ENCODE data around the gene CALML5.
A peak's percentile ranks its signal among the peaks of the same experiment; 100 is the strongest.

CALML5 gene

DNA sequence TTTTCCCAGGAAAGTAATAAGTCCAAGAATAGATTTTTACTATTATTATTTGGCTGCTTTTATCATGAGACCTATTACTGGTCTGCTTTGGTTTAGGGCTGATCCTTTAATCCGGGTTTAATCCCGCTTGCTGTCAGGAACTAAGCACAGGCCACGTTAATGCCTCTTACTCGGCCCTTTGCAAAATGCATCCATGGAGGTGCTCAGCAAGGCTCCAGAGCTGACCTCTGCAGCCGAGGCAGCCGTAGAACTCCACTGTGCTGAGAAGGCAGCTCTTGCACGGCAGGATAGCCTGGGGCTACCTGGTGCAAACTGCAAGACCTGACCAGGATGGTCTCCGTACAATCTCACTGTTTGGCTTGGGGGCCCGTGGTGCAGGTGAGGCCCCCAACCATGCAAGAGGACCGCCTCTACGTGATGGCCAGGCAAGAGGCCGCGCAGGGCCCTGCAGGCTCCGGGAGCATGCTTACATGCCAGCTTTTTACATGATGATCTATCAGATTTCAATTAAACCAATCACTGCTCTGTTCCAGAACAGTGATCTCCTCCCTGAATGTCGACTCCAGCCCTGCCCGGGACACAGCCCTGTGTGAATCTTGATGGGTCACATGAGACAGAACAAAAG lies 15.0 kb upstream of the CALML5 start:
- no peak for DNase-seq

- no peak for DNase-seq
These were observed 13.7 kb upstream of the CALML5 start for GRCh38 chr10:5512881-5513612.

GRCh38 chr10:5512331-5512730 lies 13.0 kb upstream of the CALML5 start:
- DNase-seq = no peak

DNA sequence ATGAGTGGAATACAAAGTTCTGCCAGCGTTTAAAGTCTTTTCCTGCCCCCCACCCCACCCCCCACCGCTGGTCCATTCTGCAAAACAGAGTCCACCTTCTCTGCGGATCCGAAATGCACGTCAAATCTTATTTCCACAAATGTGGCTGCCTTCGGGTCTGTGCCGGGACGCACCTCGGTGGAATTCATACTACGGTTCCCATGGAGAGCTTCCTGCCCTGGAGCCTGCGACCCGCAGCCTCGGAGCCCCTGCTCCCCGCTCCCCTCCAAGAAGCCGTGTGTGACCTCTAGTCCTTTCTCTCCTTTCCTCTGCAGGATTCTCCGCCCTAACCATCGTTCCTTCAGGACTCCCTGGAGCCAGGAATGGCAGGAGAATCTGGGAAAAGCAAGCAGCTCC lies 12.5 kb upstream of the CALML5 start:
- DNase-seq = no peak

GRCh38 chr10:5511231-5511884 lies 12.0 kb upstream of the CALML5 start:
- DNase-seq = no peak

DNA sequence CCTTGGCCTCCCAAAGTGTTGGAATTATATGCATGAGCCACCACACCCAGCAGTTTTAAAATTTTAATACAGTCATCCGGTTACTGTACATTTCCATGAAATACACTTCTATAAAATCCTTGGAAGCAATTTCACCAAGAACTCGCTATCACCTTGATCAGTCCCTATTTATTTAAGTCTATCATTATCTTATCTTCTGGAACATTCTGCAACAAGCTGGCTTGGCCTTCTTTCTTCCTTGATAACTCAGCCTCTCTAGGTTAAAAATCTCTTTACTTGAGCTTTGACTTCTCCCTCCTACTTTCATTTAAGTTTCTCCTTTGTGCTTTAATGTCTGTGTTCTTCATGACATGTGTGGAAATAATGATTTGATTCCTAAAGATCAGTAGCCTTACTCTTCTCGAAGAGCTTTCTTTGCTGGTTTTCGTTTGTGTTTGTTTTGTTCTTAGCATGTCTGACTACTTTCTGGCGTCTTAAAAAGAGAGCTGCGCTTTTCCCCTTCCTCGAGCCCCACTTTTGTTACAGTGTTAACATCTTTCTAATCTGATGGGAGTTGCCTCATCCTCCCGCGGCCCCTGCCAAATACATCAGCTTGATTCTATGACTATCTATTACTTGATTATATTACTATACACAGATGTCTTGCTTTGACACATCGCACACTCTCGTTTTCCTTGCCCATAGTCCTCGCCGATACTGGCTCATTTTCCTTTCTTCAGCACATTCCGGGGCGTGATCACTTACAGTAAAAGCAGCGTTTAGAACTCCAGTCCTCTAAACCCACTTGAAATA lies 11.1 kb upstream of the CALML5 start:
- DNase-seq = no peak

DNA sequence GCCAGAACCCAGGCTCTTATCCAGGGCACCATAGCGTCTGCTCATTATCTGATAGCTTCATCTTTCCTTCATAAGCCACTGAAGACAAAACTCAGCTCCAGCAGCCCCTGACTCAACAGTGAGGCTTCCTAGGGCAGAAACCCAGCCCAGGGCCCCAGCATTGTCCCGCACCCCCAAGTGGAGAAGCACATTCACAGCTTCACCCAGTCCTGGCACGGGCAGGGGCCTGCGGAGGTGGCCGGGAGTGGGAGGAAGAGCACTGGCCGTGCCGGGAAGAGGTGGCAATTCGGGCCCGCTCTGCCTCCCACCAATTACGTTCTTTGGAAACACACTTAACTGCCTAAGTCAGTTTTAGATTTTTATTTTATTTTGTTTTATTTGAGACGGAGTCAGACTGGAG lies 10.3 kb upstream of the CALML5 start:
- DNase-seq = no peak

DNA sequence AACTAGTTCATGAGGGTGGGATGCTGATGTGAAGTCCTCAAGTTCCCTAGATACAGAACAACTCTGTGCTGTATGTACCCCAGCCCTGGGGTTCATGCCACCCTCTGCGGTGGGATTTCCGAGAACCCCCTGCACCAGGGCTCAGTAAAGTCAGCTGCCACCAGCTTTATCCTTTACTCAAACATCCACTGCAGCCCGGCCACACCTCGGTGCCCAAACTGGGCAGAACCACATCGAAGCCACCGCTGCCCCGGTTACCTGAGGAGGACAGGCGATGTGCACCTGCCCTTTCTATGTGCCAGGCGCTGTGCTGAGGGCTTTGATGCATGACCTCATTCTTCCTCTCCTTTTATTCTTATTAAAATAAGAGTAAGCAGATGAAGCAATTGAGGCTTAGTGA lies 9.9 kb upstream of the CALML5 start:
- DNase-seq = no peak

- no peak for DNase-seq
These were observed 9.4 kb upstream of the CALML5 start for GRCh38 chr10:5508786-5509185.

- DNase-seq = no peak
These were observed 8.8 kb upstream of the CALML5 start for GRCh38 chr10:5508161-5508604.

- DNase-seq = no peak
These were observed 8.3 kb upstream of the CALML5 start for GRCh38 chr10:5507649-5508131.

- DNase-seq = no peak
These were observed 7.6 kb upstream of the CALML5 start for GRCh38 chr10:5506751-5507648.

DNA sequence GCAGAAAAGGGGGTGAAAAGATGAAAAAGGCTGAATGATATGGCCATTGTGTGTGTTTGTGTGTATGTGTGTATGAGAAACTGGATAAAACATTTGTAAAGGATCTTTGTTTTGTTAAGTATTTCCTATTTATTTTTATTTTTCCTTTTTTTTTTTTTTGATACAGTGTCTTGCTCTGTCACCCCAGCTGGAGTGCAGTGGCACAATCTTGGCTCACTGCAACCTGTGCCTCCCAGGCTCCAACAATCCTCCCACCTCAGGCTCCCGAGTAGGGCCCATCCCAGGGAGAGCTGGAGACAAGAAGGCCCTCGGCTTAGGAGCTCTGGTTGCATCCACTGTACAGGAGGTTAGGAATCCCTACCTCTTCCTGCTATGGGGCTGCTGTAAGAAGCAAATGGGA lies 6.9 kb upstream of the CALML5 start:
- no peak for DNase-seq

DNA sequence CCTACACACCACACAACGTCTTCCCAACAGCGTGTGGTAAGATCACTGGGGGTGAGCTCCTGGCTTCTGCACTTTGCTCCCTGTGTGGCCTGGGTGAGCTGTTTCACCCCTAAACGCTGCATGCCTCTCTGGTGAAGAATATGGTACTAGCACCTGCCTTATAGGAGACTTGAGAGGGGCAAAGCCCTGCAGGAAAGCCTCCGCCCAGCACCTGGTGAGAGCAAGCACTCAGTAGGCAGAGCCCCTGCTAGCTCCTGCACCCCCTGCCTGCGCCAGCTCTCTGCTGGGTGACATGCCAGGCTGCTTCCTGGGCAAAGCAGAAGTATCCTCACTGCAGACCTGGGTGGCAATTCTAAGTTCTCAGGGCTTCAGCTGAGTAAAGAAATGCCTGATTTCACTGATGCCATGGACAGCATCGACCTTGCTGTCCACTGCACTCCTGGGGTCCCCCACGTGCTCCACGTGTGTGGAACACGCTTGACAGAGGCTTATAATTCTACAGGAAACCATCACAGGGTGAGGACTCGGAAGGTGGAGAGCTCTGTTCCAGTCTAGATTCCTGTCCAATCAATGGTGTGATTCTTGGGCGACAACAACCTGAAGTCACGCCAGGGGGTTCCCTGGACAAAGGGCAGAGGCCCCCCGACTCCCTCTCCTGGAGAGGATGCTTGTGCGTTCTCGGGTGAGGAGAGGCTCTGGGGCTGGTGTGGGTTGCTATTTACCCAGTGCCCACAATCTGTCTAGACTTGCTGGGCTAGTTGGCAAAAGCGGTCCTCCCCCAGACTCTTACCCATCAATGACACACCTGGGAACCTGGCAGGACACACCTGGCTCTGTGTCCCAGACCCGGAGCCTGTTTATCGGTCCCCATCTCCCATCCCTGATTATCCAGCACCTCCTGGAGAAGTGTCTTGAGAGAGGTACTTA lies 5.0 kb upstream of the CALML5 start:
- DNase-seq = peak; percentile 60

- peak; percentile 79 for DNase-seq
These were observed 4.1 kb upstream of the CALML5 start for GRCh38 chr10:5503477-5503835.

- no peak for DNase-seq
These were observed 3.5 kb upstream of the CALML5 start for GRCh38 chr10:5502571-5503476.

DNA sequence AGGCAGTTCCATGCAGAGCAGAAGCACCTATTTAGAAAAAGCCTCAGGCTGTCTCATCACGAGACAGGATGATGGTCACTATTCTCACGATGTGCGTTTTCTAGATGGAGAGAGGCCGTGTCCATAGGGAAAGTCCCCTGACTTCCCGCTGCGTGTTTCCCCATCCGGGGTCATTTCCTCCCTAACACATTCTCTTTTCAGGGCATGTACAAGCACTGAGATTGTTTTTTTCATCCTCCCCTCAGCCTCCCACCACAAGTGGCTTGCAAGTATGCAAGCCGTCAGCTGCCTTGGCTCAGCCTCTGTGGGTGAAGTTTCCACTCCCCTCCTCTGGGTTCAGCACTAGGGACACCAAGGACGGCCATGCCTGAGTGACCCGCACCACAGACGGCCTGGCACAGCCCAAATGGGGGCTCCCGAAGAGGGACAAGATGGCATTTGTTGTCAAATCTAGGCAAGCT lies 2.7 kb upstream of the CALML5 start:
- DNase-seq = no peak

DNA sequence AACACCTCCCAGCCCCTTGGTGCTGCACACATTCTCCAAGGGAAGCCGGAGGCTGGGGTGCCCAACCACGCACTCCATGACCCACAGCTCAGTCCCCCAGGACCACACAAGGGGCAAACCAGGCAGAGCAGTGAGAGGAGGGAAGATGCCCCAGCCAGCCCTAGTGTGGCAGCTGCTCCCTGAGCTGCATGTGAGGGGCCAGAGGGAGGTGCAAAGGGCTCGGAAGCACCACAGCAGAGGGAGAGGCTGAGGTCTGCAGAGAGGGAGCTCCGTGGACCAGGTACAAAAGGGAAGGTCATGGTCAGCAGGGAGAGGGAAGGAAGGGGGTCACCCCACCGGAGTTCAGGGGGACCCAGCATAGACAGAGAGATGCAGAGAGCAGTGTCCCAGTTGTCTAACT lies 1.5 kb upstream of the CALML5 start:
- DNase-seq = no peak

GRCh38 chr10:5500162-5500670 lies 846 bp upstream of the CALML5 start:
- DNase-seq = no peak

Measured in NCI-H510A (cell line).